ENCODE measurements around the gene MYPN.
A peak's percentile ranks its signal among the peaks of the same experiment; 100 is the strongest.

Gene MYPN

DNA sequence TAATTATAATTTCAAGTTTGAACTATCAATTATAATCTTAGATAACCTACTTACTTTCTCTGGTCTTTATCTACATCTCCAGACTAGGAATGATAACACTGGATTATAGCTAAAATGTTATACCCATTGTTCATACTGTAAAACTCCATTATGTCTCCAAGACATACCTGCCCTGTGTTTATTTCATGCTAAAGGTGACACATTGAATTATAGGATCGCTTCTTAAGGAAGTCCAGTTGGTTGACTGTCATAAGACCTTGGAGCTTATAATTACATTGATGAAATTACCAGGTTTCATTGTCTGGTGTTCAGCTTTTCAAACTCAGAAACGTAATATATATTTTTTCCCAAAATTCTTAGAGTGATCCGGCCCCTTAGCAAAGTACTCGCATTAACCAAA is 18.7 kb upstream of the MYPN start:
- no peak for DNase-seq

DNA sequence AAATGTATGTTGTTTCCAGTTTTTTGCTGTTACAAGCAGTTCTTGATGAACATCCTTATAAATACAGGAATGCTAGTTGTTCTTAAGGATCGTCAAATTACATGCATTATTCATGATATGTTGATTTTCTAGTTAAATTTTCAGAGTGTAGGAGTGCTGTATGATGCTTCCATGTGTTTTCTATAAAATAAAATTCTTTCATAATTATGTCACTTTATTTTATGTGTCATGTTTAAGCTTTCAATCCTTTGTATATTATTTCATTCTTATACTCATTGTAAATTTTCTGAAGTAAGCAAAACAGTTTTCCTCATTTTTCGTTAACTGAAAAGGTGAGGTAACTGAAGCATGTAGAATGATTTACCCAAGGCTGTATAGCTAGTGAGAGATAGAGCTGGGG is 16.8 kb upstream of the MYPN start:
- no peak for DNase-seq

DNA sequence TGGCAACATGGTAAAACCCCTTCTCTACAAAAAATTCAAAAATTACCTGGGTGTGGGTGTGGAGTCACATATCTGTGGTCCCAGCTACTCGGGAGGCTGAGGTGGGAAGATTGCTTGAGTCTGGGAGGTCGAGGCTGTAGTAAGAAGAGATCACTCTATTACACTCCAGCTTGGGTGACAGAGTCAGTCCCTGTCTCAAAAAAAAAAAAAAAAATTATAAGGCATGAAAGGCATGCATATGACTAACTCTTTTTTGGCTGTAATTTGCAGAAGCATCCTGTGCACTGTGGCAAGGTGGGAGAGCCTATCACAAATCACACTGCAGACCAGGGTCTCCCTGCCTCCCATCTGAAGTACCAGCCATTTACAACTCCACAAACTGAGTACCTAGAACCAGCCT is 14.1 kb upstream of the MYPN start:
- DNase-seq = no peak

- no peak for DNase-seq
Measured at GRCh38 chr10:68096913-68097516, 12.3 kb upstream of the MYPN start.

DNA sequence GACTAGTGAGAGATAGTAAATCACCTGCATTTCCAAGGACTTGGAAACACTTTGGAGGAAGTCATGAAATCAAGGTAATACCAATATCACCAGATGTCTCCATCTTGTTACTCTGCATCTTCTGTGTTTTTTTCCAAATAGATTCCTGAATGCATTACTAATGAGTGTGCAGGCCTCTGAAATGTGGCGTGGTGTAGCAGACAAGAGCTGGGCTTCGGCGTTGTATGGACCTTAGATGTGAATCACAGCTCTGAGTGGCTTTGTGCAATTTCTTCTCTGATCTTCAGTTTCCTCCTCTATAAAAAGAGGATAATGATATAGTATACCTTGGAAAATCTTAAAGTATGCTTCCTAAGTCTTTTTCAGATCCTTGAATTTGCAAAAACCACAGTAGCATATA is 9.6 kb upstream of the MYPN start:
- no peak for DNase-seq

- no peak for DNase-seq
Measured at GRCh38 chr10:68101066-68101465, 8.2 kb upstream of the MYPN start.

GRCh38 chr10:68103261-68103878 is 5.9 kb upstream of the MYPN start:
- DNase-seq = no peak

DNA sequence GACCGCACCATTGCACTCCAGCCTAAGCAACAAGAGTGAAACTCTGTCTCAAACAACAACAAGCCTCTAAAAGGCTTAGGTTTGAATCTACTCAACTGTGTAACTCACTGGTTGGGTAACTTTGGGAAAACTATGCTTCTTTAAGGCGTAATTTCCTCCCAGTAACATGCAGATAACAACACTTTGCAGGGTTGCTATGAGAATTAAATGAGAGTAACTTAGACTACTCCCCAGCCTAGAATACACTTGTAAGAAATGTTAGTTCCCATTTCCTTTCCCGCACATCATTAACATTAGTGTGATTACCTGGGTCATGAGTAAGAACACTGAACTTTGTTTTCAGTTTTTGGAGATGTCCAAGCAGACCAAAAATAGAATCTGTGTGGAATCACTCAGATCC is 5.4 kb upstream of the MYPN start:
- no peak for DNase-seq

DNA sequence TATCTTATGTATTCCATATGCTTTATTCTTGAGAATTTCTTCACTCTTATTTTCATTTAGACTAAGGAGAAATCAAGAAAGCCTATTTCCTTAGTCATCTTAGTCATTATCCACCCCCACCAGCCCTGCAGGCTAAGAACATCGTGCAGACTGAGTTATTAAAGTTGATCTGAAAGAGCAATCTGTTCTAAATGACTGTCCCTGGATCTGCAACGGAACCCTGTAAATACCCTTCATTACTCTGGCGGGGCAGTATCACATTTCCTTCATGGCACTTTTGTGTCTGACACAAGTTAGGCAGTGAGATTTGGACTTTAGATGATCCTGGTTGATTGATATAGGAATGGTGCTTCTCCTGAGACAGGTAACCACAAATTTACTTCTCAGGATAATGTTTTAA is 3.5 kb upstream of the MYPN start:
- peak in 1 of 5 donors; percentile 8 for DNase-seq

GRCh38 chr10:68106656-68107055 is 2.6 kb upstream of the MYPN start:
- no peak for DNase-seq

DNA sequence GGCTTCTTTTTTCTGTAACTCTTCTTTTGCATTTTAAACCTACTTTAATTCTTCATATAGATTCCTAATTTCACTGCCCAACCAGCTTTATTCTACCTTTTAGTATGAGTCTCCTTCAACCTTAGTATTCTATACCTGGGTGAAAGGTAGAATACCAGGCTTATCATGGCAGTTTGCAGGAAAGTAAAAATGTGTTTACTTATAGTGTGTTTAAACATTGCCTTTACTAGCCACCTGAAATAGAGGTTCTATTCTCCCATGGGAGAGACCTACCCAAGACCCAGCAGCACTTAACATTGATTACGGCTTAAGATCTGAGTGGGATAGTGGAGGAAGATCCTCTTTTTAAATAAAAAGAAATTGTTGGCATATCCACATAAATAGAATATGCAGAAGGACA is 1.6 kb upstream of the MYPN start:
- no peak for DNase-seq

- no peak for DNase-seq
Measured at GRCh38 chr10:68108051-68108450, 1.2 kb upstream of the MYPN start.

DNA sequence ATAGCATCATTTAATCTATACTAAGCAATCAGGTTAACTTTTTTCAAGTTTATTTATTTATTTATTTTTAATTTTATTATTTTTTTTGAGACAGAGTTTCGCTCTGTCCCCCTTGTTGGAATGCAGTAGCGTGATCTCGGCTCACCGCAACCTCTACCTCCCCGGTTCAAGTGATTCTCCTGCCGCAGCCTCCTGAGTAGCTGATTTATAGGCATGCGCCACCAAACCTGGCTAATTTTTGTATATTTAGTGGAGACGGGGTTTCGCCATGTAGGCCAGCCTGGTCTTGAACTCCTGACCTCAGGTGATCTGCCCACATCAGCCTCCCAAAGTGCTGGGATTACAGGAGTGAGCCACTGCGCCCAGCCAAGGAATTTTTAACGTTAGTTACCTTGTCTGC is 635 bp upstream of the MYPN start:
- DNase-seq = no peak

GRCh38 chr10:68110027-68110426 is 739 bp downstream of the MYPN start:
- no peak for DNase-seq

- DNase-seq = no peak
Measured at GRCh38 chr10:68111584-68111983, 2.3 kb downstream of the MYPN start.

GRCh38 chr10:68112837-68113236 is 3.5 kb downstream of the MYPN start:
- DNase-seq = no peak

GRCh38 chr10:68118657-68119056 is 9.4 kb downstream of the MYPN start:
- no peak for DNase-seq

GRCh38 chr10:68121020-68121743 is 11.9 kb downstream of the MYPN start:
- DNase-seq = no peak

GRCh38 chr10:68121852-68122251 is 12.6 kb downstream of the MYPN start:
- DNase-seq = no peak

DNA sequence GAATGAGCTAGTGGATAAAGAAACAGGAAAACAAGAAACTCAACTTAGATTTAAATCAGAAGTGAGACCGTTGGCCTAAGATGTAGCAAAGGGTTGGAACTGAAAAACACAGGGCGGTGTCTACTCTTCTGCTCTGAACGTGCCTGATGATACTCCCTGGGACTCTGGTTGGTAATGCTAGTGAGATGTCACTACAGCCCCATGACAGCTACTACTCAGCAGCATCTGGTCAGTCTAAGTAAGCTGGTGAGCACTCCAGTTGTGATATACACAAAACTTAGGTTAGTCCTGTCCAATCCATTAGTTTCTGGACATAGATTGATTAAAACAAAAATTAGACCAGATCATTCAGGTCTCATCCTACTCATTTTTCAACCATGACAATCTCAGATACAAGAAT is 15.4 kb downstream of the MYPN start:
- no peak for DNase-seq

GRCh38 chr10:68125772-68126171 is 16.5 kb downstream of the MYPN start:
- DNase-seq = no peak

DNA sequence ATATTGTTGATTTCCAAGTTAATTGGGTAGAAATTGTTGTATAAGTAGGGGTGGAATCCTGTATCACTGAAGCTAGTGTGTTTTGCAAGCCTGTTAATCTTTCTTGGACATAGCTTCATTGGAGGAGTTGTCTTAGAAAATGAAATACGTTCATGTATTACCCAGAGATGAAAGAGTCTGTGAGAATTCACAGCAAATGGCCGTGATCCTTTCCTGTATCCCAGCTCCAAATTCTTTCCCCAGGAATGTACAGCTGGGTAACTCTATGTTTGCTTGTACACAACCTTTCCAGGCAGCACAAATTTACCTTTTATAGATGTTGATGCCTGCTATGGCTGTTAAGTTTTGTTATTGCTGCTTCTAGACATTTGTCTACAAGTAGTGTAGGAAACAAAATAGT is 18.7 kb downstream of the MYPN start:
- DNase-seq = no peak

DNA sequence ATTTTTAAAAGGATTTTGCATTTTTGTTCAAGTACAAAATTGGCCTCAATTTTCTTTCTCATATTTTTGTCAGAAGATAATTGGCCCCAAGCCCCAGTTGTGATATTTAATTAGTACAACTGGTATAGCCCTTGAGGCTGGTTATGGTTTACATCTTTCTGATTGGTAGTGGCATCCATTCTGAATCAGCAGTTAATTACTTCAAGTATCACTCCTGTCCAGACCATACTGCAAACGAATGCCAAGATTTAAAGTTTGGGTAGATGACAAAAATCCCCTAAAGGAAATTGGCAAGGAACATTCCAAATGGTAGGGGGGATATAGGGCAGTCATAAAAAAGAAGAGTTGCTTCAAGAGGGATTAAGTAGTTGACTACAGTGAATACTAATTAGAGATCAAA is 23.1 kb downstream of the MYPN start:
- DNase-seq = no peak

- DNase-seq = no peak
Measured at GRCh38 chr10:68133523-68133922, 24.2 kb downstream of the MYPN start.

- DNase-seq = no peak
Measured at GRCh38 chr10:68135362-68135761, 26.1 kb downstream of the MYPN start.
